Right lobe of liver (tissue), 4 donors: Measurements from ENCODE around the gene ZFAND3.

Source experiments
- POLR2A ChIP-seq: fragments of 450-650 bp; IDR thresholded peaks from one replicate; pipeline ENCODE4 v1.6.1; 2017; ENCODE audit warnings: antibody characterized with exemption, mild to moderate bottlenecking
- TF ChIP-seq, protein P1 (sequence below), 4 donors: fragments of 200-600 bp in 3 of 4; fragments of 450-650 bp in 1 of 4; IDR thresholded peaks; one replicate each; pipeline versions ENCODE4 v1.5.1 to v1.8.0; 2016 to 2022; ENCODE audit warnings: antibody characterized with exemption in 4 of 4, mild to moderate bottlenecking in 2 of 4
- donor health status: DM: no; HTN: no; CAD: no.
- donor health status: DM: no; HTN: no; CAD: no.
- donor health status: DM: no; HTN: yes; CAD: no.

DNA sequence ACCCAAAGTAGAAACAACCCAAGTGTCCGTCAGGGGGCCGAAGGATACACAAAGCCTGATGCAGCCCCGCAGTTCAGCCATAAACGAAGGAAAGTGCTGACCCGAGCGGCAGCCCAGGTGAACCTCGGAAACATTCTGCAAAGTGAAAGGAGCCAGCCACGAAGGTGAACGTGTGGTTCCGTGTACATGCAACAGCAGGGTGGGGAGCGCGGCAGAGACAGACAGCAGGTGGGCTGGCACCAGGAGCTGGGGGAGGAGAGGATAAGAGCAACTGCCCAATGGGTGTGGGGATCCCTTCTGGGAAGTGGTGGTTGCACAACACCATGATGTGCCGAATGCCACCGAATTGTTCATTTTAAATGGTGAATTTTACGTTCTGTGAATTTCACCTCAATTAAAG lies 341.8 kb downstream of the ZFAND3 start:
- TF ChIP-seq, protein P1, sequence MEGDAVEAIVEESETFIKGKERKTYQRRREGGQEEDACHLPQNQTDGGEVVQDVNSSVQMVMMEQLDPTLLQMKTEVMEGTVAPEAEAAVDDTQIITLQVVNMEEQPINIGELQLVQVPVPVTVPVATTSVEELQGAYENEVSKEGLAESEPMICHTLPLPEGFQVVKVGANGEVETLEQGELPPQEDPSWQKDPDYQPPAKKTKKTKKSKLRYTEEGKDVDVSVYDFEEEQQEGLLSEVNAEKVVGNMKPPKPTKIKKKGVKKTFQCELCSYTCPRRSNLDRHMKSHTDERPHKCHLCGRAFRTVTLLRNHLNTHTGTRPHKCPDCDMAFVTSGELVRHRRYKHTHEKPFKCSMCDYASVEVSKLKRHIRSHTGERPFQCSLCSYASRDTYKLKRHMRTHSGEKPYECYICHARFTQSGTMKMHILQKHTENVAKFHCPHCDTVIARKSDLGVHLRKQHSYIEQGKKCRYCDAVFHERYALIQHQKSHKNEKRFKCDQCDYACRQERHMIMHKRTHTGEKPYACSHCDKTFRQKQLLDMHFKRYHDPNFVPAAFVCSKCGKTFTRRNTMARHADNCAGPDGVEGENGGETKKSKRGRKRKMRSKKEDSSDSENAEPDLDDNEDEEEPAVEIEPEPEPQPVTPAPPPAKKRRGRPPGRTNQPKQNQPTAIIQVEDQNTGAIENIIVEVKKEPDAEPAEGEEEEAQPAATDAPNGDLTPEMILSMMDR (IDR thresholded peaks at IDR 0.05): no peak
- TF ChIP-seq POLR2A: no peak
